HepG2 (cell line): ENCODE results near the gene MFSD2A. TPM values are rescaled to one million over a fixed set of nuclear protein-coding genes. Genes with fewer than 3 reads are reported as not detected.

ENCODE experiments used
- ATF7-NPFF ChIP-seq: sonication (generic); formaldehyde crosslinking; IDR thresholded peaks from 2 replicates; pipeline ENCODE4 v1.8.1; 2023; ENCODE audit warnings: mild to moderate bottlenecking, low read depth, missing genetic modification reagents, moderate library complexity
- FOSL2 ChIP-seq: sonication (generic); formaldehyde crosslinking; IDR thresholded peaks from 2 replicates; pipeline ENCODE4 v1.4.0; 2020; ENCODE audit warnings: missing genetic modification reagents
- GATAD2A ChIP-seq: IDR thresholded peaks from 2 replicates; pipeline ENCODE4 v1.6.1; 2016
- KDM2A ChIP-seq: sonication (generic); formaldehyde crosslinking; IDR thresholded peaks from 2 replicates; pipeline ENCODE4 v1.4.0; 2020; ENCODE audit warnings: low read depth, missing genetic modification reagents, borderline replicate concordance
- ONECUT2 ChIP-seq: sonication (generic); formaldehyde crosslinking; IDR thresholded peaks from 2 replicates; pipeline ENCODE4 v1.4.0; 2020; ENCODE audit warnings: missing genetic modification reagents
- RARG ChIP-seq: sonication (generic); formaldehyde crosslinking; IDR thresholded peaks from 2 replicates; pipeline ENCODE4 v1.4.0; 2020; ENCODE audit warnings: low read depth, mild to moderate bottlenecking, missing genetic modification reagents
- SKI ChIP-seq: fragments of 450-650 bp; IDR thresholded peaks from one replicate; pipeline ENCODE4 v1.6.1; 2018; ENCODE audit warnings: mild to moderate bottlenecking; ENCODE audit not compliant: partially characterized antibody
- ZFX ChIP-seq: sonication (generic); formaldehyde crosslinking; IDR thresholded peaks from 2 replicates; pipeline ENCODE4 v1.4.0; 2020; ENCODE audit warnings: mild to moderate bottlenecking, low read depth, missing genetic modification reagents, moderate library complexity
- polyA plus RNA-seq, 8 experiments: library from polyadenylated mRNA; depleted of rRNA in 3 of 8; stranded (reverse) in 7 of 8; unstranded in 1 of 8; fragments of >200 nt; fragmentation: Illumina TruSeq in 4 of 8; extraction: Trizol in 4 of 8; gene quantifications; 2 replicates each; pipeline versions ENCODE4 v1.2.1 to v1.2.3, GENCODE V29; 2011 to 2016; ENCODE audit warnings: low read depth in 4 of 8, missing spikeins in 1 of 8, mixed read lengths in 1 of 8; ENCODE audit not compliant: insufficient read depth in 1 of 8
- total RNA-seq, 5 experiments: library from RNA; depleted of rRNA; stranded (reverse); fragments of >200 nt; fragmentation: Illumina TruSeq; extraction: Trizol; gene quantifications; 2 replicates each; pipeline ENCODE4 v1.2.3, GENCODE V29; 2016; ENCODE audit warnings: low read depth in 1 of 5
- TF ChIP-seq, protein P1 (sequence below): IDR thresholded peaks from 2 replicates; pipeline ENCODE4 v1.4.0; 2020; ENCODE audit warnings: mild to moderate bottlenecking, missing genetic modification reagents
- TF ChIP-seq, protein P2 (sequence below): sonication (generic); formaldehyde crosslinking; IDR thresholded peaks from 2 replicates; pipeline ENCODE4 v1.5.1; 2020; ENCODE audit warnings: mild to moderate bottlenecking, missing genetic modification reagents
- TF ChIP-seq, protein P3 (sequence below), 2 experiments: fragments of 450-650 bp in 1 of 2; sonication (generic) in 1 of 2; formaldehyde crosslinking in 1 of 2; IDR thresholded peaks; 2 replicates each; pipeline versions ENCODE4 v1.6.1 to v1.8.0; 2016 to 2022; ENCODE audit warnings: antibody characterized with exemption in 1 of 2, mild to moderate bottlenecking in 1 of 2, missing genetic modification reagents in 1 of 2

MFSD2A gene
- total and polyA plus RNA-seq, 2 of the 13 experiments (the other 11 are each of a cell fraction or from before 2014, with no cell fraction given): 0.08 TPM; not detected in 1

DNA sequence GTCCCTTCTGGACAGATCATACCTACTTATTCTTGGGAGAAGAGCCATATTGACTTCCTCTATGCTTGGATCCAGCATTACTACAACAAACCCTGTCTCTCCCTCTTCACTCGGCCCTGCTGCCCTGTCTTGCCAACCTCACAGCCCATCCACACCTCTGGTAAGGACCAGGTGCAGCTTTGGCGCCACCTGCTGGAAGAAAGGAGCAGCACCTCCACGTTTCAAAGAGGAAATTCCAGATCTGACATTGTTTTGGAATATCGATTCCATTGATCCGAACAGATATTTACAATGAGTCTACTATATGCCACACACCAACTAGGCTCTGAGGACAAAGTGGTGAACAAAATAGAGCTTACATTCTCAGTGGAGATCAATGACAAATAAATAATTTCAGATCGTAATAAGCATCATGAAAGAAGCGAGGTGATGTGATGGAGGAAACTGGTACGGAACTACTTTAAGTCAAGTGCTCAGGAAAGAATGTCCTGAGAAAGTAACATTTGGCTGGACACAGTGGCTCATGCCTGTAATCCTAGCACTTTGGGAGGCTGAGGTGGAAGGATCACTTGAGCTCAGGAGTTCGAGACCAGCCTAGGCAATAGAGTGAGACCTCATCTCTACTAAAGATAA lies 18.7 kb downstream of the MFSD2A start (continued):
- TF ChIP-seq, protein P1, sequence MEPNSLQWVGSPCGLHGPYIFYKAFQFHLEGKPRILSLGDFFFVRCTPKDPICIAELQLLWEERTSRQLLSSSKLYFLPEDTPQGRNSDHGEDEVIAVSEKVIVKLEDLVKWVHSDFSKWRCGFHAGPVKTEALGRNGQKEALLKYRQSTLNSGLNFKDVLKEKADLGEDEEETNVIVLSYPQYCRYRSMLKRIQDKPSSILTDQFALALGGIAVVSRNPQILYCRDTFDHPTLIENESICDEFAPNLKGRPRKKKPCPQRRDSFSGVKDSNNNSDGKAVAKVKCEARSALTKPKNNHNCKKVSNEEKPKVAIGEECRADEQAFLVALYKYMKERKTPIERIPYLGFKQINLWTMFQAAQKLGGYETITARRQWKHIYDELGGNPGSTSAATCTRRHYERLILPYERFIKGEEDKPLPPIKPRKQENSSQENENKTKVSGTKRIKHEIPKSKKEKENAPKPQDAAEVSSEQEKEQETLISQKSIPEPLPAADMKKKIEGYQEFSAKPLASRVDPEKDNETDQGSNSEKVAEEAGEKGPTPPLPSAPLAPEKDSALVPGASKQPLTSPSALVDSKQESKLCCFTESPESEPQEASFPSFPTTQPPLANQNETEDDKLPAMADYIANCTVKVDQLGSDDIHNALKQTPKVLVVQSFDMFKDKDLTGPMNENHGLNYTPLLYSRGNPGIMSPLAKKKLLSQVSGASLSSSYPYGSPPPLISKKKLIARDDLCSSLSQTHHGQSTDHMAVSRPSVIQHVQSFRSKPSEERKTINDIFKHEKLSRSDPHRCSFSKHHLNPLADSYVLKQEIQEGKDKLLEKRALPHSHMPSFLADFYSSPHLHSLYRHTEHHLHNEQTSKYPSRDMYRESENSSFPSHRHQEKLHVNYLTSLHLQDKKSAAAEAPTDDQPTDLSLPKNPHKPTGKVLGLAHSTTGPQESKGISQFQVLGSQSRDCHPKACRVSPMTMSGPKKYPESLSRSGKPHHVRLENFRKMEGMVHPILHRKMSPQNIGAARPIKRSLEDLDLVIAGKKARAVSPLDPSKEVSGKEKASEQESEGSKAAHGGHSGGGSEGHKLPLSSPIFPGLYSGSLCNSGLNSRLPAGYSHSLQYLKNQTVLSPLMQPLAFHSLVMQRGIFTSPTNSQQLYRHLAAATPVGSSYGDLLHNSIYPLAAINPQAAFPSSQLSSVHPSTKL: 0 out of 2 replicates have a peak, but pooled peaks have one; percentile 29
- TF ChIP-seq FOSL2 (CRISPR knock-in tag): 0 out of 2 replicates have a peak, but pooled peaks have one; percentile 42
- TF ChIP-seq SKI: no peak
- TF ChIP-seq GATAD2A (CRISPR knock-in tag): peak; percentile 46; the same call in 1 of the 2 replicates
- 0 out of 2 replicates have a peak, but pooled peaks have one; percentile 33 for TF ChIP-seq KDM2A
- TF ChIP-seq, protein P2, sequence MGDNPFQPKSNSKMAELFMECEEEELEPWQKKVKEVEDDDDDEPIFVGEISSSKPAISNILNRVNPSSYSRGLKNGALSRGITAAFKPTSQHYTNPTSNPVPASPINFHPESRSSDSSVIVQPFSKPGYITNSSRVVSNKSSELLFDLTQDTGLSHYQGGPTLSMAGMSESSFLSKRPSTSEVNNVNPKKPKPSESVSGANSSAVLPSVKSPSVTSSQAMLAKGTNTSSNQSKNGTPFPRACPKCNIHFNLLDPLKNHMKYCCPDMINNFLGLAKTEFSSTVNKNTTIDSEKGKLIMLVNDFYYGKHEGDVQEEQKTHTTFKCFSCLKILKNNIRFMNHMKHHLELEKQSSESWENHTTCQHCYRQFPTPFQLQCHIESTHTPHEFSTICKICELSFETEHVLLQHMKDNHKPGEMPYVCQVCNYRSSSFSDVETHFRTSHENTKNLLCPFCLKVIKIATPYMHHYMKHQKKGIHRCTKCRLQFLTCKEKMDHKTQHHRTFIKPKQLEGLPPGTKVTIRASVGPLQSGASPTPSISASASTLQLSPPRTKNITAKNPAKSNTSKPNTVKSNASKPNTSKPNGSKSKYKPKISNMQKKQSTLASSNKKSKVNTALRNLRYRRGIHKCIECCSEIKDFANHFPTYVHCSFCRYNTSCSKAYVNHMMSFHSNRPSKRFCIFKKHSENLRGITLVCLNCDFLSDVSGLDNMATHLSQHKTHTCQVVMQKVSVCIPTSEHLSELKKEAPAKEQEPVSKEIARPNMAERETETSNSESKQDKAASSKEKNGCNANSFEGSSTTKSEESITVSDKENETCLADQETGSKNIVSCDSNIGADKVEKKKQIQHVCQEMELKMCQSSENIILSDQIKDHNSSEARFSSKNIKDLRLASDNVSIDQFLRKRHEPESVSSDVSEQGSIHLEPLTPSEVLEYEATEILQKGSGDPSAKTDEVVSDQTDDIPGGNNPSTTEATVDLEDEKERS: no peak
- peak; percentile 71 for TF ChIP-seq ONECUT2 (CRISPR knock-in tag)
- TF ChIP-seq, protein P3, sequence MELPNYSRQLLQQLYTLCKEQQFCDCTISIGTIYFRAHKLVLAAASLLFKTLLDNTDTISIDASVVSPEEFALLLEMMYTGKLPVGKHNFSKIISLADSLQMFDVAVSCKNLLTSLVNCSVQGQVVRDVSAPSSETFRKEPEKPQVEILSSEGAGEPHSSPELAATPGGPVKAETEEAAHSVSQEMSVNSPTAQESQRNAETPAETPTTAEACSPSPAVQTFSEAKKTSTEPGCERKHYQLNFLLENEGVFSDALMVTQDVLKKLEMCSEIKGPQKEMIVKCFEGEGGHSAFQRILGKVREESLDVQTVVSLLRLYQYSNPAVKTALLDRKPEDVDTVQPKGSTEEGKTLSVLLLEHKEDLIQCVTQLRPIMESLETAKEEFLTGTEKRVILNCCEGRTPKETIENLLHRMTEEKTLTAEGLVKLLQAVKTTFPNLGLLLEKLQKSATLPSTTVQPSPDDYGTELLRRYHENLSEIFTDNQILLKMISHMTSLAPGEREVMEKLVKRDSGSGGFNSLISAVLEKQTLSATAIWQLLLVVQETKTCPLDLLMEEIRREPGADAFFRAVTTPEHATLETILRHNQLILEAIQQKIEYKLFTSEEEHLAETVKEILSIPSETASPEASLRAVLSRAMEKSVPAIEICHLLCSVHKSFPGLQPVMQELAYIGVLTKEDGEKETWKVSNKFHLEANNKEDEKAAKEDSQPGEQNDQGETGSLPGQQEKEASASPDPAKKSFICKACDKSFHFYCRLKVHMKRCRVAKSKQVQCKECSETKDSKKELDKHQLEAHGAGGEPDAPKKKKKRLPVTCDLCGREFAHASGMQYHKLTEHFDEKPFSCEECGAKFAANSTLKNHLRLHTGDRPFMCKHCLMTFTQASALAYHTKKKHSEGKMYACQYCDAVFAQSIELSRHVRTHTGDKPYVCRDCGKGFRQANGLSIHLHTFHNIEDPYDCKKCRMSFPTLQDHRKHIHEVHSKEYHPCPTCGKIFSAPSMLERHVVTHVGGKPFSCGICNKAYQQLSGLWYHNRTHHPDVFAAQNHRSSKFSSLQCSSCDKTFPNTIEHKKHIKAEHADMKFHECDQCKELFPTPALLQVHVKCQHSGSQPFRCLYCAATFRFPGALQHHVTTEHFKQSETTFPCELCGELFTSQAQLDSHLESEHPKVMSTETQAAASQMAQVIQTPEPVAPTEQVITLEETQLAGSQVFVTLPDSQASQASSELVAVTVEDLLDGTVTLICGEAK (IDR thresholded peaks at IDR 0.05): no peak
- TF ChIP-seq, protein P3 (CRISPR knock-in tag; IDR thresholded peaks at IDR 0.05): no peak
- TF ChIP-seq ZFX (CRISPR knock-in tag): peak; percentile 31; the same call in 1 of the 2 replicates
- no peak for TF ChIP-seq RARG
- TF ChIP-seq ATF7-NPFF (CRISPR knock-in tag): no peak
